Measurements from ENCODE around the gene GALNT17.

Gene GALNT17

DNA sequence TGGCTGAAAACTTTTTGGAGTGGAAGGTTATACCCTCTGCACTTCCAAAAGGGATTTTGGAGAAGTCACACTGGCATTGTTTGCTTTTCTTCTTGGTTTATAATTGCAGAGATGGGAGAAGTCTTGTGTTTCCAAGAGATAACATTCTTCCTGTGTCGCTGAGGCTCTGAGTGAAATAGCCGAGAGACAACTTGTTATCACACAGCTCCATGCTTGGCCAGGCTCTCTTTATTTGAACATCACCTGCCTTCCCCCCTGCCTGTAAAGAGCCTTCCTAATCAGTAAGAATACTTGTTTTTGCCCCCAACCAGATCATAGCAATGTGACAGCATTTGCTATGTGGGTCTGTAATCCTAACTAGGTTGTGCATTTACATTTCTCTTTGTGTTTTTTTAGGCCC lies 270.7 kb downstream of the GALNT17 start:
- DNase-seq (ENCODE audit: low read depth) = no peak
- H3K4me3 ChIP-seq (ENCODE audit: control insufficient read depth, low read depth, low read length) = no peak overlapping the region
- TF ChIP-seq, protein P1, sequence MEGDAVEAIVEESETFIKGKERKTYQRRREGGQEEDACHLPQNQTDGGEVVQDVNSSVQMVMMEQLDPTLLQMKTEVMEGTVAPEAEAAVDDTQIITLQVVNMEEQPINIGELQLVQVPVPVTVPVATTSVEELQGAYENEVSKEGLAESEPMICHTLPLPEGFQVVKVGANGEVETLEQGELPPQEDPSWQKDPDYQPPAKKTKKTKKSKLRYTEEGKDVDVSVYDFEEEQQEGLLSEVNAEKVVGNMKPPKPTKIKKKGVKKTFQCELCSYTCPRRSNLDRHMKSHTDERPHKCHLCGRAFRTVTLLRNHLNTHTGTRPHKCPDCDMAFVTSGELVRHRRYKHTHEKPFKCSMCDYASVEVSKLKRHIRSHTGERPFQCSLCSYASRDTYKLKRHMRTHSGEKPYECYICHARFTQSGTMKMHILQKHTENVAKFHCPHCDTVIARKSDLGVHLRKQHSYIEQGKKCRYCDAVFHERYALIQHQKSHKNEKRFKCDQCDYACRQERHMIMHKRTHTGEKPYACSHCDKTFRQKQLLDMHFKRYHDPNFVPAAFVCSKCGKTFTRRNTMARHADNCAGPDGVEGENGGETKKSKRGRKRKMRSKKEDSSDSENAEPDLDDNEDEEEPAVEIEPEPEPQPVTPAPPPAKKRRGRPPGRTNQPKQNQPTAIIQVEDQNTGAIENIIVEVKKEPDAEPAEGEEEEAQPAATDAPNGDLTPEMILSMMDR (IDR thresholded peaks at IDR 0.05; ENCODE audit: control insufficient read depth, insufficient read depth, low read depth, low read length, missing control alignments) = no peak

DNA sequence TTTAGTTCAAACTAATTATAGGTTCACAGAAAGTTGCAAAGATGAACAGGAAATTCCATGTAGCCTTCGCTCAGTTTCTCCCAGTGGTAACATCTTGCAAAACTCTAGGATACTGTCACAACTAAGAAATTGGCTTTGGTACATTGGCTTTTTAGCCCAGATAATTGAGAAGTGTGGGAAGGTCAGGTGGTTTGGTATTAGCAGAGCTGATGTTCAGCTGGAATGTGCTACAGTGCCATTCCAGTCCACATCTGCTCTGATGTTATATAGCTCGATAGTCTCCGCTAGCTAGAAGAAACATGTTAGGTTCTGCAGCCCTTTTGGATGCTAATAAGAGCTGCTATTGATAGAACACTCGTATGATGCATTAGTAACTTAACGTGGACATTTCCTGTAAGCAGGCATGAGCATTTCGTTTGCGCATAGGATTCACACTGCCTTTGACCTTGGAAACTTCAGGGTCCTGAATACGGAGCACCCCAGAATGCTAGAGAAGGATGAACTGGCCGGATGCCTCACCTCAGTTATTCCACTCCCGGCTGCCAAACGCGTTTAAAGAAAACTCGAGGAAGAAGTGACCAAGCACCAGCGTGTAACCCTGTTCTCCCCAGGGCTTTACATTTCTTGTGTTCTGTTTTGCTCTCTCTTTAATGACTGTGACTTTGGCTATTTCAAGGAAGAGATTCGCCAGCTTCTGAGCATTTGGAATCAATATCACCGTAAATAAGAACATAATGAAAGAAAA lies 271.4 kb downstream of the GALNT17 start:
- H3K4me3 ChIP-seq (ENCODE audit: control insufficient read depth, low read depth, low read length) = no peak overlapping the region
- TF ChIP-seq, protein P1 (IDR thresholded peaks at IDR 0.05; ENCODE audit: control insufficient read depth, insufficient read depth, low read depth, low read length, missing control alignments) = no peak
- no peak for DNase-seq (ENCODE audit: low read depth)

- TF ChIP-seq, protein P1 (IDR thresholded peaks at IDR 0.05; ENCODE audit: control insufficient read depth, insufficient read depth, low read depth, low read length, missing control alignments) = no peak
- DNase-seq (ENCODE audit: low read depth) = no peak
- no peak overlapping the region for H3K4me3 ChIP-seq (ENCODE audit: control insufficient read depth, low read depth, low read length)
Measured at GRCh38 chr7:71404726-71405345, 272.9 kb downstream of the GALNT17 start.

- H3K4me3 ChIP-seq (ENCODE audit: control insufficient read depth, low read depth, low read length) = no peak overlapping the region
- DNase-seq (ENCODE audit: low read depth) = no peak
- TF ChIP-seq, protein P1 (IDR thresholded peaks at IDR 0.05; ENCODE audit: control insufficient read depth, insufficient read depth, low read depth, low read length, missing control alignments) = no peak
Measured at GRCh38 chr7:71408271-71408670, 276.3 kb downstream of the GALNT17 start.

DNA sequence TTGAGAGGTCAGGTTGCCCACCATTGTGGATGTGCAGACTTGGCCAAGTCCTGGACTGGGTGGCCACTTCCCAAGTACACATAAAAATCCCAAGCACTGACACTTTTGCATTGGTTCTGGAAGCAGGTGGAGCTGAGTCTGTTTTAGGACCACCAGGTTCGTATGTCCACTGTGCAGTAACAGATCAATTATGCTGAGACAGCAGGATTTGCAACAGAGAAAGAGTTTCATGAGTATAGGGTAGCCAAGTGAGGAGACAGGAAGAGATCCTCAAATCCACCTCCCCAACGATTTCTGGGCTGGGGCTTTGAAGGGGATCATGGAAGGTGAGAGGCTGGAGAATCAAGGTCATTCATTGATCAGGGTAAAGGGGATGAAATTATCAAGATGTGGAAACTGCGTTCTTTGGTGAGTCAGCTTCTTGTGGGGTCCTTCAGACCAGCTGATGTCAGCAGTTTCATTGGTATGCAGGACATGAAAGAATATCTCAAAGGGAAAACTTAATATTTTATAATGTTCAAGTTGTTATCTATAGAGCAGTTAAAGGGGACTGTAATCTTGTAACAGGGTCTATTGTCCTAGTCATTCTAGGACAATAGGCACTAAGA lies 277.7 kb downstream of the GALNT17 start:
- DNase-seq (ENCODE audit: low read depth) = no peak
- H3K4me3 ChIP-seq (ENCODE audit: control insufficient read depth, low read depth, low read length) = no peak overlapping the region
- TF ChIP-seq, protein P1 (IDR thresholded peaks at IDR 0.05; ENCODE audit: control insufficient read depth, insufficient read depth, low read depth, low read length, missing control alignments) = no peak

- TF ChIP-seq, protein P1 (IDR thresholded peaks at IDR 0.05; ENCODE audit: control insufficient read depth, insufficient read depth, low read depth, low read length, missing control alignments) = no peak
- DNase-seq (ENCODE audit: low read depth) = no peak
- H3K4me3 ChIP-seq (ENCODE audit: control insufficient read depth, low read depth, low read length) = no peak overlapping the region
Measured at GRCh38 chr7:71411475-71411874, 279.5 kb downstream of the GALNT17 start.
